Activated CD8-positive, alpha-beta memory T cell treated with anti-CD3 and anti-CD28 coated beads, Interleukin-2, amount 50 U/mL, for 1 hour (primary cell): ENCODE data around the gene AMER2.
A peak's percentile ranks its signal among the peaks of the same experiment; 100 is the strongest.

Source experiments
- DNase-seq: peaks from one replicate; pipeline ENCODE4 v3.0.0-alpha.2; 2020; ENCODE audit errors: extremely low read depth

Gene AMER2

GRCh38 chr13:25151626-25152195 is 20.4 kb downstream of the AMER2 start:
- DNase-seq = no peak

GRCh38 chr13:25149711-25150110 is 22.4 kb downstream of the AMER2 start:
- no peak for DNase-seq

- no peak for DNase-seq
These were observed 23.7 kb downstream of the AMER2 start for GRCh38 chr13:25148402-25148771.

GRCh38 chr13:25147638-25148401 is 24.3 kb downstream of the AMER2 start:
- no peak for DNase-seq

GRCh38 chr13:25143706-25144105 is 28.4 kb downstream of the AMER2 start:
- no peak for DNase-seq

- DNase-seq = no peak
These were observed 31.0 kb downstream of the AMER2 start for GRCh38 chr13:25141042-25141441.

GRCh38 chr13:25137788-25138115 is 34.3 kb downstream of the AMER2 start:
- no peak for DNase-seq

GRCh38 chr13:25136880-25137787 is 35.0 kb downstream of the AMER2 start:
- DNase-seq = no peak

GRCh38 chr13:25135896-25136295 is 36.2 kb downstream of the AMER2 start:
- DNase-seq = no peak

- DNase-seq = no peak
These were observed 39.2 kb downstream of the AMER2 start for GRCh38 chr13:25132751-25133390.

- DNase-seq = no peak
These were observed 40.1 kb downstream of the AMER2 start for GRCh38 chr13:25131881-25132420.

GRCh38 chr13:25130944-25131343 is 41.1 kb downstream of the AMER2 start:
- no peak for DNase-seq

GRCh38 chr13:25118378-25118905 is 53.6 kb downstream of the AMER2 start:
- DNase-seq = no peak

- DNase-seq = no peak
These were observed 54.8 kb downstream of the AMER2 start for GRCh38 chr13:25117312-25117711.

GRCh38 chr13:25116044-25116443 is 56.0 kb downstream of the AMER2 start:
- no peak for DNase-seq

- DNase-seq = peak; percentile 1
These were observed 57.9 kb downstream of the AMER2 start for GRCh38 chr13:25114220-25114619.

GRCh38 chr13:25112695-25113255 is 59.3 kb downstream of the AMER2 start:
- no peak for DNase-seq
